GM12878 (cell line): Measurements from ENCODE around the gene ST6GALNAC3. TPM values are rescaled to one million over a fixed set of nuclear protein-coding genes. Genes with fewer than 3 reads are reported as not detected.

ENCODE experiments used
- ATAC-seq: fragments of 200-7000 bp; cut with Tn5 transposase; 3 replicates; pipeline ENCODE4 v1.9.1; 2020; ENCODE audit warnings: mild to moderate bottlenecking, moderate library complexity
- BruUV-seq: library from RNA; stranded (reverse); fragments of 400-500 nt; replicated peaks from 2 replicates; lab custom pipeline; 2021; lab: Mats Ljungman, UMichigan
- CTCF ChIA-PET: fragments of 300-600 bp; sonication (Branson Sonifier 250); formaldehyde crosslinking; extraction: SDS; loops from one replicate; lab custom pipeline; 2021; ENCODE audit warnings: inconsistent platforms; lab: Yijun Ruan, JAX
- POLR2A ChIA-PET: fragments of 350-600 bp; formaldehyde crosslinking; extraction: SDS; loops from one replicate; lab custom pipeline; 2021; ENCODE audit warnings: inconsistent platforms; lab: Charles Lee
- RAD21 ChIA-PET: fragments of 300-600 bp; sonication (Branson Sonifier 250); formaldehyde crosslinking; loops from one replicate; lab custom pipeline; 2023; ENCODE audit warnings: antibody characterized with exemption; ENCODE audit not compliant: unreplicated experiment; lab: Charles Lee
- SMC1A ChIA-PET: fragments of 300-600 bp; sonication (Branson Sonifier 250); formaldehyde crosslinking; loops from one replicate; lab custom pipeline; 2023; ENCODE audit not compliant: unreplicated experiment, uncharacterized antibody; lab: Charles Lee
- DNase-seq: peaks from one replicate; pipeline ENCODE4 v3.0.0-alpha.2; 2011; ENCODE audit warnings: low read depth, low spot score
- FAIRE-seq: peaks from 3 replicates; lab custom pipeline; 2011; peaks lifted over from hg19 to GRCh38; lab: Jason Lieb, UNC
- H2AFZ ChIP-seq: 2 replicates; pipeline ENCODE4 v1.6.0; 2011; ENCODE audit warnings: low read depth, low read length, control low read depth; ENCODE audit not compliant: control insufficient read depth
- H3K27ac ChIP-seq: 2 replicates; pipeline ENCODE4 v1.5.1; 2011; ENCODE audit warnings: control low read depth; ENCODE audit not compliant: control insufficient read depth, insufficient read depth
- H3K27me3 ChIP-seq, 2 experiments: replicated peaks in 1 of 2; 2 replicates each; pipeline versions ENCODE4 v1.6.0 to v1.6.1; 2011; ENCODE audit warnings: low read length in 1 of 2; ENCODE audit not compliant: control insufficient read depth in 2 of 2, insufficient read depth in 2 of 2
- H3K36me3 ChIP-seq, 2 experiments: 2 replicates each; pipeline ENCODE4 v1.5.1; 2011; ENCODE audit warnings: low read length in 1 of 2; ENCODE audit not compliant: control insufficient read depth in 2 of 2, insufficient read depth in 2 of 2
- H3K4me1 ChIP-seq: 2 replicates; pipeline ENCODE4 v1.6.1; 2011; ENCODE audit warnings: mild to moderate bottlenecking, low read length, moderate library complexity, mixed read lengths; ENCODE audit not compliant: control insufficient read depth, insufficient read depth
- H3K4me2 ChIP-seq: 2 replicates; pipeline ENCODE4 v1.6.0; 2011; ENCODE audit warnings: control low read depth; ENCODE audit not compliant: control insufficient read depth, insufficient read depth
- H3K4me3 ChIP-seq: fragments of 200-600 bp; sonication (generic); 2 replicates; pipeline ENCODE4 v1.5.1; 2016
- H3K79me2 ChIP-seq: 2 replicates; pipeline ENCODE4 v1.6.0; 2011; ENCODE audit warnings: low read length; ENCODE audit not compliant: control insufficient read depth, insufficient read depth
- H3K9ac ChIP-seq: 2 replicates; pipeline ENCODE4 v1.8.0; 2011; ENCODE audit warnings: low read length, control low read depth, mixed read lengths; ENCODE audit not compliant: control insufficient read depth, insufficient read depth
- H3K9me3 ChIP-seq: replicated peaks from 3 replicates; pipeline ENCODE4 v1.5.1; 2011; ENCODE audit warnings: mild to moderate bottlenecking, low read length; ENCODE audit not compliant: control insufficient read depth, insufficient read depth
- H4K20me1 ChIP-seq: 2 replicates; pipeline ENCODE4 v1.6.0; 2011; ENCODE audit not compliant: control insufficient read depth, insufficient read depth
- CBX5 ChIP-seq: sonication (generic); IDR thresholded peaks from 2 replicates; pipeline ENCODE4 v1.6.1; 2016; ENCODE audit warnings: low read depth, moderate library complexity, mild to moderate bottlenecking, inconsistent platforms
- CEBPB ChIP-seq, 2 experiments: fragments of 150-350 bp in 1 of 2; IDR thresholded peaks; 2 replicates each; pipeline ENCODE4 v1.6.1; 2012 to 2014; ENCODE audit warnings: low read depth in 2 of 2, low read length in 2 of 2, borderline replicate concordance in 1 of 2, inconsistent platforms in 1 of 2
- E2F4 ChIP-seq: IDR thresholded peaks from 2 replicates; pipeline ENCODE4 v1.6.1; 2012; ENCODE audit warnings: low read depth, low read length, improper control_type of control experiment
- MEF2A ChIP-seq: IDR thresholded peaks from 2 replicates; pipeline ENCODE4 v1.6.1; 2011; ENCODE audit warnings: low read depth, mild to moderate bottlenecking, low read length, moderate library complexity; ENCODE audit not compliant: insufficient read depth
- MTA3 ChIP-seq: IDR thresholded peaks from 2 replicates; pipeline ENCODE4 v1.6.1; 2012; ENCODE audit warnings: low read length, inconsistent platforms, borderline replicate concordance
- NFYA ChIP-seq: IDR thresholded peaks from 2 replicates; pipeline ENCODE4 v1.6.1; 2011; ENCODE audit warnings: low read depth, mild to moderate bottlenecking, low read length, improper control_type of control experiment, borderline replicate concordance
- NRF1 ChIP-seq: conservative IDR thresholded peaks from 2 replicates; pipeline ENCODE4 v1.6.1; 2011; ENCODE audit warnings: mild to moderate bottlenecking, low read depth, low read length, improper control_type of control experiment
- PKNOX1 ChIP-seq: fragments of 450-650 bp; IDR thresholded peaks from 2 replicates; pipeline ENCODE4 v1.6.1; 2016; ENCODE audit warnings: mild to moderate bottlenecking
- RCOR1 ChIP-seq: conservative IDR thresholded peaks from 2 replicates; pipeline ENCODE4 v1.6.1; 2012; ENCODE audit warnings: low read depth, low read length, improper control_type of control experiment
- SMC3 ChIP-seq: IDR thresholded peaks from 2 replicates; pipeline ENCODE4 v1.6.1; 2011; ENCODE audit warnings: low read length, improper control_type of control experiment, borderline replicate concordance
- TBL1XR1 ChIP-seq: IDR thresholded peaks from 2 replicates; pipeline ENCODE4 v1.6.1; 2012; ENCODE audit warnings: low read depth, low read length, improper control_type of control experiment
- ZNF207 ChIP-seq: fragments of 450-650 bp; IDR thresholded peaks from 2 replicates; pipeline ENCODE4 v1.6.1; 2014; ENCODE audit warnings: antibody characterized with exemption, mild to moderate bottlenecking, borderline replicate concordance
- WGBS: methylation state at CpG from one replicate; pipeline ENCODE4 v1.1.6; 2016; ENCODE audit warnings: low lambda C conversion rate; ENCODE audit not compliant: insufficient replicate concordance, insufficient coverage; ENCODE audit errors: missing lambda C conversion rate; 5-methylcytosine and 5-hydroxymethylcytosine counted together
- in situ Hi-C: fragments of 300-500 bp; cut with MboI; formaldehyde crosslinking; loops from 9 replicates; pipeline ENCODE4 v1.14.3; 2018; ENCODE audit warnings: mixed read lengths
- intact Hi-C: fragments of 100-400 bp; cut with micrococcal nuclease; formaldehyde crosslinking; loops from one replicate; pipeline ENCODE4 v1.14.2; 2022; ENCODE audit not compliant: unreplicated experiment
- polyA plus RNA-seq, 11 experiments: library from polyadenylated mRNA; depleted of rRNA in 4 of 11; unstranded in 6 of 11; stranded (reverse) in 5 of 11; fragments of >200 nt; fragmentation: Nextera tagmentation in 4 of 11; fragmentation: Illumina TruSeq in 1 of 11; extraction: Ambion mirVana in 4 of 11; extraction: Trizol in 1 of 11; gene quantifications; 1 replicate in 1 of 11; 2 replicates in 10 of 11; pipeline versions ENCODE4 v1.2.1 to v1.2.3, GENCODE V29; 2011 to 2016; ENCODE audit warnings: inconsistent platforms in 2 of 11, missing spikeins in 2 of 11, low read depth in 1 of 11
- total RNA-seq, 4 experiments: library from RNA; depleted of rRNA in 3 of 4; stranded (reverse); fragments of >200 nt in 3 of 4; fragmentation: Illumina TruSeq in 1 of 4; extraction: Trizol in 1 of 4; gene quantifications; 2 replicates each; pipeline versions ENCODE4 v1.2.1 to v1.2.3, GENCODE V29; 2013 to 2021

ST6GALNAC3 gene
- total and polyA plus RNA-seq, 10 of the 15 experiments (the other 5 are each of a cell fraction or from before 2014, with no cell fraction given), result 0.04 to 0.68 (median 0.18) TPM; not detected in 3

- SMC1A ChIA-PET, result no interaction called here
- H3K9ac ChIP-seq, result no peak overlapping the region
- no peak for DNase-seq
- POLR2A ChIA-PET, result no interaction called here
- H3K79me2 ChIP-seq, result no peaks in the 10 kb centered on the region
- CTCF ChIA-PET, result no interaction called here
- H3K4me2 ChIP-seq, result no peak overlapping the region
- ATAC-seq, result no peak
- no peak overlapping the region for H3K27ac ChIP-seq
- no peaks in the 10 kb centered on the region for H3K9me3 ChIP-seq
- RAD21 ChIA-PET, result no interaction called here
- H3K36me3 ChIP-seq, result no peaks in the 10 kb centered on the region
- in situ Hi-C loops, result no loop called here
- H4K20me1 ChIP-seq, result no peaks in the 10 kb centered on the region
- no TSS peak for BruUV-seq
- no peaks in the 10 kb centered on the region for H3K4me1 ChIP-seq
- WGBS, result 0% methylated on average over 1 of the region's 1 CpG
- intact Hi-C loops, result no loop called here
- FAIRE-seq, result no peak
- H3K4me3 ChIP-seq, result no peak overlapping the region
- no peak overlapping the region for H2AFZ ChIP-seq
- H3K27me3 ChIP-seq, result no peaks in the 10 kb centered on the region; a peak in 1 of 4 replicates
- TF ChIP-seq PKNOX1 (no peak), E2F4 (no peak), NFYA (no peak), ZNF207 (no peak), NRF1 (no peak), CBX5 (no peak), MTA3 (no peak), MEF2A (no peak), CEBPB (IDR thresholded peaks at IDR 0.05; ENCODE audit: borderline replicate concordance in 1 of 2, low read depth in 2 of 2, low read length in 2 of 2) (no peak), SMC3 (no peak), TBL1XR1 (no peak), RCOR1 (no peak)
- TF ChIP-seq, all 136 proteins: peak for 0
Observed at GRCh38 chr1:76313304-76313703, 238.8 kb downstream of the ST6GALNAC3 start.
